Activated CD4-positive, alpha-beta memory T cell treated with anti-CD3 and anti-CD28 coated beads for 36 hours (primary cell): ENCODE measurements around the gene SMARCD1. TPM values are rescaled to one million over a fixed set of nuclear protein-coding genes. Genes with fewer than 3 reads are reported as not detected.

ENCODE experiments used
- CTCF ChIA-PET: fragments of 350-600 bp; sonication (Branson Sonifier 250); formaldehyde crosslinking; loops from one replicate; lab custom pipeline; 2021; ENCODE audit warnings: antibody characterized with exemption, inconsistent platforms; lab: Charles Lee
- POLR2A ChIA-PET: fragments of 350-600 bp; sonication (Branson Sonifier 250); formaldehyde crosslinking; loops from one replicate; lab custom pipeline; 2021; ENCODE audit warnings: antibody characterized with exemption; lab: Charles Lee
- DNase-seq: peaks from one replicate; pipeline ENCODE4 v3.0.0-alpha.2; 2020
- H3K27ac Mint-ChIP-seq: one replicate; pipeline ENCODE4 v1.8.0; 2021; ENCODE audit warnings: mixed read lengths
- H3K27me3 Mint-ChIP-seq: one replicate; pipeline ENCODE4 v1.8.0; 2021; ENCODE audit warnings: mixed read lengths
- H3K36me3 Mint-ChIP-seq: one replicate; pipeline ENCODE4 v1.8.0; 2021; ENCODE audit warnings: mixed read lengths
- H3K4me1 Mint-ChIP-seq: one replicate; pipeline ENCODE4 v1.8.0; 2021; ENCODE audit warnings: low read depth, mixed read lengths
- H3K4me3 Mint-ChIP-seq: one replicate; pipeline ENCODE4 v1.8.0; 2021; ENCODE audit warnings: mild to moderate bottlenecking, mixed read lengths
- H3K9me3 Mint-ChIP-seq: one replicate; pipeline ENCODE4 v1.8.0; 2021; ENCODE audit warnings: mixed read lengths
- intact Hi-C: fragments of 100-400 bp; cut with micrococcal nuclease; formaldehyde crosslinking; loops from one replicate; pipeline ENCODE4 v1.15.1; 2023
- total RNA-seq, 2 experiments: library from RNA; stranded (reverse); gene quantifications; one replicate each; pipeline ENCODE4 v1.2.3, GENCODE V29; 2021

Gene SMARCD1
- total RNA-seq, 2 experiments from 2014 or later, result 56.1 to 56.3 TPM

DNA sequence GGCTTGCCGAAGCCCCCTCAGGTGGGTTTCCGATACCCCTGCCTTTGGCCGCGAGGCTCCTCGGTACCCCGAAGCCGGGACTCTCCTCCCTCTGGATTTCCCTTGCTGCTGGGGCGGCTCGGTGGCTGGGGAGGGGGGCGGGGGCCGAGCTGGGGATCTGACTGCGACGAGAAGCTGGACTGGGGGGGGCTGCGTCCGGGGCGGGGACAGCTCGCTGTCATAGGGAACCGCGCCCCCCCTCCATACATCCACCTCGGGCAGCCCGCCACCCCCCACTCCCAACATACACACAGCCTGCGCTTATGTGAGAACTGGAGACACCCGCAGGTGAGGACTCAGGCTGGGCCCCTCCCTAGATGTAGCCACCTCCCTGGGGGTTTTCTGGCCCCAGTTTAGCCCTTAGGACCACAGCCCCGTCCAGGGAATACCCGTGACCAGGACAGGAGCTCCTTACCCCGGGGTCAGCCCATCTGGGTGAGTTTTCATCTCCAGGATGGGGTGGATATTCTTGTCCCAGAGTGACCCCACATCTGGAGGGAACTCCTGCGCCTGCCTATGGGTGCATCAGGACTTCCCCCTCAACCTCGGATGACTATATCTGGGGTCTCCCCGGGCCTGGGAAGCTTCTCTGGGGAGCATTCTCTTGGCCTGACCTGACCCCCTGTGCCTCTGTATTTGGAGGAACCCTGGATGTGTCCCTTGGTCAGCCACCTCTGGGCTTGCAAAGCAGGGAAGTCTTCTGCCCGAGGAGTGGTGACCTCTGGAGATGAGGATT, 27.1 kb upstream of the SMARCD1 start:
- Mint-ChIP-seq H3K4me3 (peak overlapping the region; percentile 47), H3K36me3 (no peaks in the 10 kb centered on the region), H3K4me1 (peaks cover 24% of the 10 kb centered on the region), H3K9me3 (no peaks in the 10 kb centered on the region), H3K27ac (no peak overlapping the region), H3K27me3 (peaks cover 36% of the 10 kb centered on the region)
- no peak for DNase-seq
- ChIA-PET POLR2A (no interaction called here), CTCF (interaction anchor here (0.6 to 5.9 kb wide), 8 partner anchors 12 to 113 kb away, joined by 3 to 127 read pairs (median 4); no protein-coding TSS in a partner anchor)
- intact Hi-C loops, result no loop called here

DNA sequence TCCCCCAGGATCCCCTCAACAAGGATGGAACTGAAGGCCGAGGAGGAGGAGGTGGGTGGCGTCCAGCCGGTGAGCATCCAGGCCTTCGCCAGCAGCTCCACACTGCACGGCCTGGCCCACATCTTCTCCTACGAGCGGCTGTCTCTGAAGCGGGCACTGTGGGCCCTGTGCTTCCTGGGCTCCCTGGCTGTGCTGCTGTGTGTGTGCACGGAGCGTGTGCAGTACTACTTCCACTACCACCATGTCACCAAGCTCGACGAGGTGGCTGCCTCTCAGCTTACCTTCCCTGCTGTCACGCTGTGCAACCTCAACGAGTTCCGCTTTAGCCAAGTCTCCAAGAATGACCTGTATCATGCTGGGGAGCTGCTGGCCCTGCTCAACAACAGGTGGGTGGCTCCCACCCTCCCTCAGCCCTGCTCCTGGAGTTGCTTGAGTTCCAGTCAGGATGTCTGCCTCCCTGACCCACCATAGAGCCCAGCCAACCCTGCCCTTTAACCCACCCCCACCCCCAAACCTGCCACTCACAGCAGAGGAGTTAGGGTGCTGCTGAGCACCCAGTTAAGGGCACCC, 26.3 kb upstream of the SMARCD1 start:
- Mint-ChIP-seq H3K4me1 (peaks cover 24% of the 10 kb centered on the region), H3K4me3 (peak overlapping the region; percentile 24), H3K36me3 (no peaks in the 10 kb centered on the region), H3K9me3 (no peaks in the 10 kb centered on the region), H3K27ac (no peak overlapping the region), H3K27me3 (peaks cover 34% of the 10 kb centered on the region)
- ChIA-PET POLR2A (interaction anchor here (0.6 to 0.7 kb wide), 2 partner anchors 90 to 411 kb away, joined by 3 read pairs; no protein-coding TSS in a partner anchor), CTCF (interaction anchor here (0.6 to 5.9 kb wide), 10 partner anchors 12 to 114 kb away, joined by 3 to 127 read pairs (median 4); no protein-coding TSS in a partner anchor)
- intact Hi-C loops, result no loop called here
- DNase-seq, result no peak

DNA sequence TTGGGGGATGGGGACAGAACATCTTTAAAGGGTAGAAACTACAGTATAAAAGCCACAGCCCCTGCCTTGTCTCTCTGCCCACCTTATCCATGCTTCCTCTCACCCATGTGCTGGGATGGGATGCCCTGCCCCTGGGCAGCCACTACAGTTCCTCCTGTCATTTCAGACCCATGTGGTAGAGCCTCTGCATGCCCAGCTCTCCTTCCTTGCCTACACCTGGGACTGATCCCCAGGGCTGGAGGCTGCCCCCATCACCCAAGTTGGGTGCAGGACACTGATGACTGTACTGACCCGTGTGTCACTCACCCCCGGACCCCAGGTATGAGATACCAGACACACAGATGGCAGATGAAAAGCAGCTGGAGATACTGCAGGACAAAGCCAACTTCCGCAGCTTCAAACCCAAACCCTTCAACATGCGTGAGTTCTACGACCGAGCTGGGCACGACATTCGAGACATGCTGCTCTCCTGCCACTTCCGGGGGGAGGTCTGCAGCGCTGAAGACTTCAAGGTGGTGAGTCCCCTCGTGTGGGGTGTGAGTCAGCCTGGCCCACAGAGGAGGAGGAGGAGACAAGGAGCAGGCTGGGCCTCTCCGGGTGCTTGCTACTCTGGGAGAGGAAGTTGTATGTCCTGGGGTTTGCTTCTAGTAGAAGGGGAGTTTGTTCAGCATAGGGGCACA, 25.6 kb upstream of the SMARCD1 start:
- intact Hi-C loops, result no loop called here
- Mint-ChIP-seq H3K4me3 (no peak overlapping the region), H3K4me1 (peaks cover 24% of the 10 kb centered on the region), H3K27me3 (peaks cover 33% of the 10 kb centered on the region), H3K9me3 (no peaks in the 10 kb centered on the region), H3K36me3 (no peaks in the 10 kb centered on the region), H3K27ac (no peak overlapping the region)
- peak; percentile 67 for DNase-seq
- ChIA-PET POLR2A (interaction anchor here (0.6 to 0.7 kb wide), 2 partner anchors 91 to 410 kb away, joined by 3 read pairs; no protein-coding TSS in a partner anchor), CTCF (interaction anchor here (1.0 to 5.9 kb wide), 8 partner anchors 11 to 92 kb away, joined by 3 to 127 read pairs (median 6); no protein-coding TSS in a partner anchor)

DNA sequence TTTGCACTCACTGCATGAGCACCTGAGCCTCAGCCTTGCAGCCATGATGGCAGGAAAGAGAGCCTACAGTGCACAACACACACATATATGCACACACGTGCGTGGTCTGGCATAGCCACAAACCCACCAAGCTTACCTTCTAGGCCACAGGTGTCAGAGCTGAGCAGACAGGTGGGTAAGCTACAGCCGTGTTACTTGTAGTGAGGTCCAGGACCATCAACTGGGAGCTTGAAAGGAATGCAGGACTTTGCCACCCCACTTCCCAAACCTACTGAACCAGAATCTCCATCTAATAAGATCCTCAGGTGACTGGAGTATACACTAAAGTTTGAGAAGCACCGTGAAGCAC, 25.0 kb upstream of the SMARCD1 start:
- ChIA-PET POLR2A (no interaction called here), CTCF (interaction anchor here (1.0 to 5.9 kb wide), 6 partner anchors 10 to 92 kb away, joined by 3 to 127 read pairs (median 8); no protein-coding TSS in a partner anchor)
- Mint-ChIP-seq H3K9me3 (no peaks in the 10 kb centered on the region), H3K27ac (no peak overlapping the region), H3K27me3 (peaks cover 33% of the 10 kb centered on the region), H3K4me1 (peaks cover 24% of the 10 kb centered on the region), H3K4me3 (no peak overlapping the region), H3K36me3 (no peaks in the 10 kb centered on the region)
- intact Hi-C loops, result no loop called here
- no peak for DNase-seq

DNA sequence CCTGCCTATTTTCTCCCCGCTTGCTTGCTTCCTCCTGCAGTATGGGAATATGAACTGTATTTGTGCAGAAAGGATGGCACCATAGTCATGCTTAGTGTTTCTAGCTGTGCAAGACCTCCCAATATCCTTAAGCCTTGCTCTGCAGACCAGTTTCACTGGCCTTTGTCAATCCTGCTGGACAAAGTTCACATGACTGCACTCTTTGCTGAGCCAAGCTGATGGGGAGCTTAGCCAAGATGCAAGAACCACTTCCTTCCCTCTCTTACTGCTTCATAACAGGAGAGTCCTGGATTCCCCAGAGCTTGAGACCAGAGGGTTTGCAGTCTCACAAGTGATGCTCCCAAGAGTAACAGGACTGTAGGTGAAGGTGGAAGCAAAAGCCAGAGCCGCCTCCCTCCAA, 24.0 kb upstream of the SMARCD1 start:
- H3K4me3 Mint-ChIP-seq, result no peak overlapping the region
- H3K27me3 Mint-ChIP-seq, result peaks cover 27% of the 10 kb centered on the region
- ChIA-PET POLR2A (no interaction called here), CTCF (interaction anchor here (1.0 to 15.4 kb wide), 5 partner anchors 9 to 94 kb away, joined by 3 to 259 read pairs (median 12); no protein-coding TSS in a partner anchor)
- H3K4me1 Mint-ChIP-seq, result peaks cover 17% of the 10 kb centered on the region
- no peaks in the 10 kb centered on the region for H3K9me3 Mint-ChIP-seq
- H3K36me3 Mint-ChIP-seq, result no peaks in the 10 kb centered on the region
- intact Hi-C loops, result no loop called here
- H3K27ac Mint-ChIP-seq, result no peak overlapping the region
- DNase-seq, result no peak

DNA sequence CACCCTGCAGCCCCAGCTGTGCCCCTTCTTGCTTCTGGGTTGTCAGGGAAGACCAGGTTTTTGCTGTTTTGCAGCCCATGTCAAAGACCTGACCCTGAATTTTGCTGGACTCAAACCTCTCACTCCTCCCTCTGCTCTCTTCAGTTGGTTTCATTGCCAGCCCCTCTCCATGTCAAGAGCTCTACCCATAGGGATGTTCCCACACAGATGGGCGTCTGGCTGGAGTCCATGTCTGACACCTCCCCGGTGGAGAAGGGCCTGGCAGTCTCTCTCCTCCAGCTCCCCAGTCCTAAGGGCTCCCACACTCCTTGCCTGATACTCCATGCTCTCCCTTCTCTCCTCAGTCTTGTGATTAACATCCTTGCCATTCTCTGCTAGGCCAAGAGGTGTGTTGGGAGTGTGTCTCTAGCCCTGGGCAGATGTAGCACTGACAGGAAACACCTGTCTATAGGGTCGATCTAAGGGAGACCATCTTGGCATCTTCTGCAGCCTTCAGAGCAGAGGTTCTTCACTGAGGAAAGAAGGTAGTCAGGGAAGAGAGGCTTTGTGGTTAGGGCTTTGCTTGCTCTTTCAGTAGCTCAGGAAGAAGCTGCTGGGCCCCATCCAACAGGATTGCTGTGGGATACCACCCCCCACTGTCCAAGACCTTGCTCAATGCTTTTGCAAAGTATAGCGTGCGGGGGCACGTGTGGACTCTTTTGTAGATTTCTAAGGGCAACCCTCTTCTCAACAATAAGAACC, 23.0 kb upstream of the SMARCD1 start:
- H3K9me3 Mint-ChIP-seq, result no peaks in the 10 kb centered on the region
- H3K27me3 Mint-ChIP-seq, result peaks cover 18% of the 10 kb centered on the region
- no peak for DNase-seq
- no peak overlapping the region for H3K4me3 Mint-ChIP-seq
- intact Hi-C loops, result no loop called here
- POLR2A ChIA-PET, result no interaction called here
- CTCF ChIA-PET, result interaction anchor here (1.1 to 15.4 kb wide), 6 partner anchors 12 to 95 kb away, joined by 3 to 259 read pairs (median 4); no protein-coding TSS in a partner anchor
- no peak overlapping the region for H3K27ac Mint-ChIP-seq
- no peaks in the 10 kb centered on the region for H3K36me3 Mint-ChIP-seq
- H3K4me1 Mint-ChIP-seq, result peaks cover 9% of the 10 kb centered on the region

DNA sequence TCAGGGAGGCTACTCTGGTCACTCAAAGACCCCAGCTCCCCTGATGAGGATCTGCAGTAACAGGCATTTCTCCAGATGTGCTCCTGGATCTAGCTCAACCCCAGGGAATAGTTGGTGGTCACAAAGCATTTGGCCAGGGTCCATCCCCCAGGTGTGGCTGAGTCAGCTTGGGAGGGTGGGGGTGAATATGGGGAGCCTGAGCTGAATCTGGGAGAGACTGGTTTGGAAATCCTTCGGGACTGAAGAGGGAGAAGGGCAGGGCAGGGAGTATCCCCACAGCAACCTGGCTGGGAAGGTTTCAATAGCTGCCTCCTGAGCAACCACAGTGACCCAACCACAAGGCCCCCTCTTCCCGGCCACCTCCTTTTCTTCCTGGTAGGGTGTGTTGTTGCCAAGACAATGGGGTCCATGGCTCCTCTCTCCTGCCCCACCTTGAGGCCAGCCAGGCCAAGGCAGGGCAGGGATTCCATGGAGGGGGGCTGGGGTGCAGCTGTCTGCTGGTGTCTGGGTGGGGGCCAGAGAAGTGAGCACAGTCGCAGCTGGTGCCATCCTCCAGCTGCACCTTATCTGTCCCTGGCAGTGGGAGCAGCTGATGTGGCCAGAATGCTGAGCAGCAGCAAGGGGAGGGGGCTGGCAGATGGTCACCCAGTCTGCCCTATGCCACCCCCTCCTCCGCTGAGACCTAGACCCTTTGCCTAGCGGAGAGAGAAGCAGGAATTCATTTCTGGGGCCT, 22.2 kb upstream of the SMARCD1 start:
- H3K36me3 Mint-ChIP-seq, result no peaks in the 10 kb centered on the region
- H3K27me3 Mint-ChIP-seq, result peaks cover 17% of the 10 kb centered on the region
- ChIA-PET POLR2A (no interaction called here), CTCF (interaction anchor here (1.0 to 15.4 kb wide), 6 partner anchors 12 to 96 kb away, joined by 3 to 259 read pairs (median 4); no protein-coding TSS in a partner anchor)
- H3K4me1 Mint-ChIP-seq, result peaks cover 8% of the 10 kb centered on the region
- intact Hi-C loops, result no loop called here
- no peaks in the 10 kb centered on the region for H3K9me3 Mint-ChIP-seq
- no peak overlapping the region for H3K27ac Mint-ChIP-seq
- DNase-seq, result no peak
- H3K4me3 Mint-ChIP-seq, result no peak overlapping the region

DNA sequence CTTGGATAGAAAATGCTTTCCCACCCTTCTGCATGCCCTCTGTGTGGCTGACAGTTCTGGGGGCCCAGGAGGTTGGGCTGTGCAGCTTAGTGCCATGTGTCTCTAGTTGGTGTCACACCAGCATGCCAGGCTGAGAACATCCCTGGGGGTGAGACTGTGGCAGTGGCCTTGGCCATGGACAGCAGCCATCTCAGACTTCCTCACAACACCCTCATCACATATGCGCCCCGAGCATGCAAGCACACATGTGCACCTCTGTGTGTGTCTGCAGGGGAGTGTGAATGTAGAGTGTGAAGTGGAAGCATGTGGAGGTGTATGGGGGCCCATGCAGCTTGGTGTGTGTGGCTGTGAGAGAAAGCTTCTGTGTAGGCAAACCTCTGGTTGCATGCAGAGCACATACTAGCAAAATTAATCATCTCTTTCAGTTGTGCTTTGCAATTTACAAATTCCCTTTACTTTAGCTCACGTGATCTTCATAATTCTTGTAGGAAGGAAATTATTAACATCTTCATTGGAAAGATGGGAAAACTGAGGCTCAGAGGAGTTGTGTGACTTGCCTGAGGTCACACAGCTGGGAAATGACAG, 19.3 kb upstream of the SMARCD1 start:
- no peaks in the 10 kb centered on the region for H3K36me3 Mint-ChIP-seq
- intact Hi-C loops, result no loop called here
- H3K27me3 Mint-ChIP-seq, result peaks cover 11% of the 10 kb centered on the region
- ChIA-PET POLR2A (interaction anchor here (0.9 kb wide), 1 partner anchor 100 kb away, joined by 3 read pairs; no protein-coding TSS in a partner anchor), CTCF (interaction anchor here (1.1 to 15.4 kb wide), 7 partner anchors 9 to 99 kb away, joined by 3 to 259 read pairs (median 5); no protein-coding TSS in a partner anchor)
- H3K4me1 Mint-ChIP-seq, result peaks cover 4% of the 10 kb centered on the region
- H3K4me3 Mint-ChIP-seq, result no peak overlapping the region
- H3K9me3 Mint-ChIP-seq, result no peaks in the 10 kb centered on the region
- no peak overlapping the region for H3K27ac Mint-ChIP-seq
- DNase-seq, result no peak

DNA sequence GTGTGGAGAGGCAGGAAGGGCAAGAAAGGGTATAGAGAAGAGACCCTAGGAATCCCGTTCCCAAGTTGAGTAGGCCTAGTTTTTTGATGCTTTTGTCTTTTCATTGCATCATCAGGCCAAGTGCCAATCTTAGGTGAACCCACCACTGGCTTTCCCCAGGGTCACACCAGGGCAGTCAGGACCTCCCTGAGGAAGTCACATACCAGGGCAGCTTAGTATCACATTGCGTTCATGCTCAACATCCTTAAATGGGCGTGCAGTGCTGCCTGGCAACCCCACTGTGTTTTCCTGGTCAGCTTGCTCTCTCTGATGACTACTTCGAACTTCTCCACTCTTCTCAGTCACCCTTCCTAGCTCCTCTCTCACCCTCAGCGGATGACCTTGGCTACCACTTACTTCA, 18.7 kb upstream of the SMARCD1 start:
- intact Hi-C loops, result no loop called here
- H3K36me3 Mint-ChIP-seq, result no peaks in the 10 kb centered on the region
- CTCF ChIA-PET, result interaction anchor here (1.1 to 15.4 kb wide), 6 partner anchors 10 to 100 kb away, joined by 3 to 259 read pairs (median 16); no protein-coding TSS in a partner anchor

DNA sequence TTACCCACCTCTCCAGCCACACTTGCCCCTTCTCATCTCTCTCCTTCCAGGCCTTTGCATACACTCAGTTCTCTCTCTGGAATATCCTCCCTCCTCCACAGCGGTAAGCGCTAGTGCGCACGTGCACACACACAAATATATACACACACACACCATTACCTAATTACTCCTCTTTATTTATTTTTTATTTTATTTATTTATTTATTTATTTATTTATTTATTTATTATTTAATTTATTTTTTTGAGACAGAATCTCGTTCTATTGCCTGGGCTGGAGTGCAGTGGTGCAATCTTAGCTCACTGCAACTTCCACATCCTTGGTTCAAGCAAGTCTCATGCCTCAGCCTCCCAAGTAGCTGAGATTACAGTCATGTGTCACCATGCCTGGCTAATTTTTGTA, 16.1 kb upstream of the SMARCD1 start:
- no peak for DNase-seq
- no peaks in the 10 kb centered on the region for H3K36me3 Mint-ChIP-seq
- ChIA-PET CTCF (interaction anchor here (0.6 to 15.4 kb wide), 19 partner anchors 10 to 646 kb away, joined by 3 to 259 read pairs (median 4); partner anchors contain the start of genes ASIC1 and SMARCD1), POLR2A (no interaction called here)
- H3K27ac Mint-ChIP-seq, result no peak overlapping the region
- no peaks in the 10 kb centered on the region for H3K9me3 Mint-ChIP-seq
- no peaks in the 10 kb centered on the region for H3K27me3 Mint-ChIP-seq
- peaks cover 4% of the 10 kb centered on the region for H3K4me1 Mint-ChIP-seq
- H3K4me3 Mint-ChIP-seq, result no peak overlapping the region
- intact Hi-C loops, result no loop called here

More for the DNA sequence above, 18.7 kb upstream of the SMARCD1 start:
- POLR2A ChIA-PET, result interaction anchor here (0.9 kb wide), 1 partner anchor 100 kb away, joined by 3 read pairs; no protein-coding TSS in a partner anchor
- H3K4me3 Mint-ChIP-seq, result no peak overlapping the region
- H3K4me1 Mint-ChIP-seq, result peaks cover 4% of the 10 kb centered on the region
- H3K27me3 Mint-ChIP-seq, result peaks cover 7% of the 10 kb centered on the region
- no peaks in the 10 kb centered on the region for H3K9me3 Mint-ChIP-seq
- no peak overlapping the region for H3K27ac Mint-ChIP-seq
- no peak for DNase-seq
